Measurements from ENCODE around the gene ABCD4.

GRCh38 chr14:74260525-74261233, 42.1 kb downstream of the ABCD4 start:
- TF ChIP-seq POLR2A (IDR thresholded peaks at IDR 0.05; ENCODE audit: low read length): no peak
- TF ChIP-seq GATA1 (IDR thresholded peaks at IDR 0.05; ENCODE audit: low read depth, low read length): no peak

Measured in erythroblast (primary cell).